ENCODE measurements around the gene FAM193B. TPM values are rescaled to one million over a fixed set of nuclear protein-coding genes. Genes with fewer than 3 reads are reported as not detected.

The FAM193B gene
- total and polyA plus RNA-seq, 9 of the 15 experiments (the other 6 are each of a cell fraction or from before 2014, with no cell fraction given) = 4.4 to 76.4 (median 37.3) TPM

DNA sequence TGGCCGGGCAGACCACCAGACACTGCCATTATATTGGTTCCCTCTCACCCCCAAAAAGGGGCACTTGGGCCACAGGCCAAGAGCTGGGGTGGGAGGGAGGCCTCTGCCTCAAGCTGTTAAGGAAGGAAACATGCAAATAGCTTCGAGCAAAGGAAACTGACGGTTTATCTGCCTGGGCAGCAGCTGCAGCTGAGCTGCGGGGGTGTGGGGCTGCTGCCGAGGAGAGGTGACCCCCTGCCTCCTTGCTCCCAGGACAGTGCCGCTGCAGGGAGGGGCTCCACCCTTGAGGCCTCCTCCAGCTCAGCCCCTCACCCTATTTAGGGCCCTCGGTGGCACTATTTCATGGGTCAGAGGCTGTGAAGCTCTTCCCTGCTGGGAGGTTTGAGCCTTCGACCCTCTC, 45.5 kb downstream of the FAM193B start (continued):
- TF ChIP-seq, protein P1, sequence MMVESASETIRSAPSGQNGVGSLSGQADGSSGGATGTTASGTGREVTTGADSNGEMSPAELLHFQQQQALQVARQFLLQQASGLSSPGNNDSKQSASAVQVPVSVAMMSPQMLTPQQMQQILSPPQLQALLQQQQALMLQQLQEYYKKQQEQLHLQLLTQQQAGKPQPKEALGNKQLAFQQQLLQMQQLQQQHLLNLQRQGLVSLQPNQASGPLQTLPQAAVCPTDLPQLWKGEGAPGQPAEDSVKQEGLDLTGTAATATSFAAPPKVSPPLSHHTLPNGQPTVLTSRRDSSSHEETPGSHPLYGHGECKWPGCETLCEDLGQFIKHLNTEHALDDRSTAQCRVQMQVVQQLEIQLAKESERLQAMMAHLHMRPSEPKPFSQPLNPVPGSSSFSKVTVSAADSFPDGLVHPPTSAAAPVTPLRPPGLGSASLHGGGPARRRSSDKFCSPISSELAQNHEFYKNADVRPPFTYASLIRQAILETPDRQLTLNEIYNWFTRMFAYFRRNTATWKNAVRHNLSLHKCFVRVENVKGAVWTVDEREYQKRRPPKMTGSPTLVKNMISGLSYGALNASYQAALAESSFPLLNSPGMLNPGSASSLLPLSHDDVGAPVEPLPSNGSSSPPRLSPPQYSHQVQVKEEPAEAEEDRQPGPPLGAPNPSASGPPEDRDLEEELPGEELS (CRISPR knock-in tag; IDR thresholded peaks at IDR 0.05; ENCODE audit: borderline replicate concordance) = no peak
- TF ChIP-seq DPF2 (IDR thresholded peaks at IDR 0.05) (peak; percentile 84), NFIC (IDR thresholded peaks at IDR 0.05) (peak; percentile 94), CREM (IDR thresholded peaks at IDR 0.05; ENCODE audit: low read depth) (peak; percentile 49; the same call in 1 of the 2 replicates), RCOR1 (IDR thresholded peaks at IDR 0.05; ENCODE audit: borderline replicate concordance in 1 of 2, low read depth in 2 of 2, low read length in 2 of 2) (peak in 1 of 2 experiments; percentile 15; a peak in 1 of 4 replicates), PML (IDR thresholded peaks at IDR 0.05; ENCODE audit: low read length) (peak; percentile 30; the same call in 1 of the 2 replicates), MTA2 (IDR thresholded peaks at IDR 0.05; ENCODE audit: low read depth) (peak; percentile 51; the same call in 1 of the 2 replicates), TRIM24 (IDR thresholded peaks at IDR 0.05) (peak; percentile 47 to 51; a peak in 2 of 4 replicates), DACH1 (IDR thresholded peaks at IDR 0.05; ENCODE audit: partially characterized antibody) (peak; percentile 54), NEUROD1 (IDR thresholded peaks at IDR 0.05; ENCODE audit: borderline replicate concordance, low read depth, low read length, partially characterized antibody) (peak; percentile 20), CBX3 (IDR thresholded peaks at IDR 0.05; ENCODE audit: borderline replicate concordance in 1 of 2, low read length in 2 of 2) (peak in 1 of 2 experiments; percentile 32; a peak in 1 of 3 replicates), XRCC3 (IDR thresholded peaks at IDR 0.05) (no peak), BHLHE40 (IDR thresholded peaks at IDR 0.05; ENCODE audit: low read length) (peak; percentile 24; the same call in 1 of the 2 replicates), EP300 (IDR thresholded peaks at IDR 0.05; ENCODE audit: low read length) (peak; percentile 87; the same call in 1 of the 2 replicates), CBFA2T3 (IDR thresholded peaks at IDR 0.05) (peak; percentile 94), TBL1XR1 (IDR thresholded peaks at IDR 0.05; ENCODE audit: low read length in 2 of 2) (no peak), NCOR1 (IDR thresholded peaks at IDR 0.05) (peak; percentile 86), KLF16 (IDR thresholded peaks at IDR 0.05) (peak; percentile 81)
- TF ChIP-seq, protein P2, sequence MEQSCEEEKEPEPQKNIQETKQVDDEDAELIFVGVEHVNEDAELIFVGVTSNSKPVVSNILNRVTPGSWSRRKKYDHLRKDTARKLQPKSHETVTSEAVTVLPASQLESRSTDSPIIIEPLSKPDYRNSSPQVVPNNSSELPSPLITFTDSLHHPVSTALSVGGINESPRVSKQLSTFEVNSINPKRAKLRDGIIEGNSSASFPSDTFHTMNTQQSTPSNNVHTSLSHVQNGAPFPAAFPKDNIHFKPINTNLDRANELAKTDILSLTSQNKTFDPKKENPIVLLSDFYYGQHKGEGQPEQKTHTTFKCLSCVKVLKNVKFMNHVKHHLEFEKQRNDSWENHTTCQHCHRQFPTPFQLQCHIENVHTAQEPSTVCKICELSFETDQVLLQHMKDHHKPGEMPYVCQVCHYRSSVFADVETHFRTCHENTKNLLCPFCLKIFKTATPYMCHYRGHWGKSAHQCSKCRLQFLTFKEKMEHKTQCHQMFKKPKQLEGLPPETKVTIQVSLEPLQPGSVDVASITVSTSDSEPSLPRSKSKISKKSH (CRISPR knock-in tag; IDR thresholded peaks at IDR 0.05) = no peak
- TF ChIP-seq, protein P3, sequence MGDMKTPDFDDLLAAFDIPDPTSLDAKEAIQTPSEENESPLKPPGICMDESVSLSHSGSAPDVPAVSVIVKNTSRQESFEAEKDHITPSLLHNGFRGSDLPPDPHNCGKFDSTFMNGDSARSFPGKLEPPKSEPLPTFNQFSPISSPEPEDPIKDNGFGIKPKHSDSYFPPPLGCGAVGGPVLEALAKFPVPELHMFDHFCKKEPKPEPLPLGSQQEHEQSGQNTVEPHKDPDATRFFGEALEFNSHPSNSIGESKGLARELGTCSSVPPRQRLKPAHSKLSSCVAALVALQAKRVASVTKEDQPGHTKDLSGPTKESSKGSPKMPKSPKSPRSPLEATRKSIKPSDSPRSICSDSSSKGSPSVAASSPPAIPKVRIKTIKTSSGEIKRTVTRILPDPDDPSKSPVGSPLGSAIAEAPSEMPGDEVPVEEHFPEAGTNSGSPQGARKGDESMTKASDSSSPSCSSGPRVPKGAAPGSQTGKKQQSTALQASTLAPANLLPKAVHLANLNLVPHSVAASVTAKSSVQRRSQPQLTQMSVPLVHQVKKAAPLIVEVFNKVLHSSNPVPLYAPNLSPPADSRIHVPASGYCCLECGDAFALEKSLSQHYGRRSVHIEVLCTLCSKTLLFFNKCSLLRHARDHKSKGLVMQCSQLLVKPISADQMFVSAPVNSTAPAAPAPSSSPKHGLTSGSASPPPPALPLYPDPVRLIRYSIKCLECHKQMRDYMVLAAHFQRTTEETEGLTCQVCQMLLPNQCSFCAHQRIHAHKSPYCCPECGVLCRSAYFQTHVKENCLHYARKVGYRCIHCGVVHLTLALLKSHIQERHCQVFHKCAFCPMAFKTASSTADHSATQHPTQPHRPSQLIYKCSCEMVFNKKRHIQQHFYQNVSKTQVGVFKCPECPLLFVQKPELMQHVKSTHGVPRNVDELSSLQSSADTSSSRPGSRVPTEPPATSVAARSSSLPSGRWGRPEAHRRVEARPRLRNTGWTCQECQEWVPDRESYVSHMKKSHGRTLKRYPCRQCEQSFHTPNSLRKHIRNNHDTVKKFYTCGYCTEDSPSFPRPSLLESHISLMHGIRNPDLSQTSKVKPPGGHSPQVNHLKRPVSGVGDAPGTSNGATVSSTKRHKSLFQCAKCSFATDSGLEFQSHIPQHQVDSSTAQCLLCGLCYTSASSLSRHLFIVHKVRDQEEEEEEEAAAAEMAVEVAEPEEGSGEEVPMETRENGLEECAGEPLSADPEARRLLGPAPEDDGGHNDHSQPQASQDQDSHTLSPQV (IDR thresholded peaks at IDR 0.05) = peak; percentile 21
- TF ChIP-seq, protein P4, sequence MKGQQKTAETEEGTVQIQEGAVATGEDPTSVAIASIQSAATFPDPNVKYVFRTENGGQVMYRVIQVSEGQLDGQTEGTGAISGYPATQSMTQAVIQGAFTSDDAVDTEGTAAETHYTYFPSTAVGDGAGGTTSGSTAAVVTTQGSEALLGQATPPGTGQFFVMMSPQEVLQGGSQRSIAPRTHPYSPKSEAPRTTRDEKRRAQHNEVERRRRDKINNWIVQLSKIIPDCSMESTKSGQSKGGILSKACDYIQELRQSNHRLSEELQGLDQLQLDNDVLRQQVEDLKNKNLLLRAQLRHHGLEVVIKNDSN (CRISPR knock-in tag; IDR thresholded peaks at IDR 0.05) = no peak

All from K562 (cell line).